Type B pancreatic cell (in vitro differentiated cells): ENCODE measurements around the gene LMAN2. TPM values are rescaled to one million over a fixed set of nuclear protein-coding genes. Genes with fewer than 3 reads are reported as not detected.

Experiments used
- DNase-seq: peaks from one replicate; pipeline ENCODE4 v3.0.0; 2021; ENCODE audit warnings: mixed read lengths; ENCODE audit not compliant: unreplicated experiment; ENCODE audit errors: extremely low spot score
- H3K27ac Mint-ChIP-seq: 2 replicates; pipeline ENCODE4 v1.8.0; 2021; ENCODE audit warnings: mild to moderate bottlenecking, mixed read lengths
- H3K27me3 Mint-ChIP-seq: 2 replicates; pipeline ENCODE4 v1.8.0; 2021; ENCODE audit warnings: mixed read lengths
- H3K36me3 Mint-ChIP-seq: 2 replicates; pipeline ENCODE4 v1.8.0; 2021; ENCODE audit warnings: mixed read lengths
- H3K4me1 Mint-ChIP-seq: one replicate; pipeline ENCODE4 v1.8.0; 2021; ENCODE audit warnings: mixed read lengths; ENCODE audit not compliant: unreplicated experiment
- H3K4me3 Mint-ChIP-seq: 2 replicates; pipeline ENCODE4 v1.8.0; 2021; ENCODE audit warnings: mild to moderate bottlenecking, mixed read lengths
- H3K9me3 Mint-ChIP-seq: 2 replicates; pipeline ENCODE4 v1.8.0; 2021; ENCODE audit warnings: mixed read lengths
- total RNA-seq: library from RNA; stranded (reverse); gene quantifications from 2 replicates; pipeline ENCODE4 v1.2.1, GENCODE V29; 2021; ENCODE audit warnings: low replicate concordance
- TF ChIP-seq, protein P1 (sequence below): fragments of 200-600 bp; sonication (generic); conservative IDR thresholded peaks from 2 replicates; pipeline ENCODE4 v1.5.0; 2021; ENCODE audit warnings: antibody characterized with exemption, mild to moderate bottlenecking

LMAN2 gene
- total RNA-seq, 1 donor from 2014 or later, result 102 TPM

DNA sequence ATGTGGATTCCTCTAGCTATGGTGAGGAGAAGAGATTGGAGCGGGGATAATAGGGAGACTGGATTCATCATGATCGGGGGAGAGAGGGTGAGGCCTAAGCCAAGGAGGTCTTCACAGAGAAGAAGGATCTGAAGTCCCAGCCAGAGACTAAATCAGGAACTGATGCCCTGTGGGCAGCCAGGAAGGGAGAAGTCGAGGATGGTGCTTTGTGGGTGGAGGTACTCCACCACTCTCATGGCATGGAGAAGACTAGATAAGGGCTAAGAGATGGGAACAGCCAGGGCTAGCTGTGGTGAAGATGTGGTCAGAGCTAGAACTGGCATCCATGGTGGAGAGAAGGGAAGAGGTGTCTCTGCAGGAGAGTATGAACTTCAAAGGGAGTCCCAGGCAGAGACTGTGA lies 3.2 kb upstream of the LMAN2 start:
- H3K27ac Mint-ChIP-seq, result no peak overlapping the region
- TF ChIP-seq, protein P1, sequence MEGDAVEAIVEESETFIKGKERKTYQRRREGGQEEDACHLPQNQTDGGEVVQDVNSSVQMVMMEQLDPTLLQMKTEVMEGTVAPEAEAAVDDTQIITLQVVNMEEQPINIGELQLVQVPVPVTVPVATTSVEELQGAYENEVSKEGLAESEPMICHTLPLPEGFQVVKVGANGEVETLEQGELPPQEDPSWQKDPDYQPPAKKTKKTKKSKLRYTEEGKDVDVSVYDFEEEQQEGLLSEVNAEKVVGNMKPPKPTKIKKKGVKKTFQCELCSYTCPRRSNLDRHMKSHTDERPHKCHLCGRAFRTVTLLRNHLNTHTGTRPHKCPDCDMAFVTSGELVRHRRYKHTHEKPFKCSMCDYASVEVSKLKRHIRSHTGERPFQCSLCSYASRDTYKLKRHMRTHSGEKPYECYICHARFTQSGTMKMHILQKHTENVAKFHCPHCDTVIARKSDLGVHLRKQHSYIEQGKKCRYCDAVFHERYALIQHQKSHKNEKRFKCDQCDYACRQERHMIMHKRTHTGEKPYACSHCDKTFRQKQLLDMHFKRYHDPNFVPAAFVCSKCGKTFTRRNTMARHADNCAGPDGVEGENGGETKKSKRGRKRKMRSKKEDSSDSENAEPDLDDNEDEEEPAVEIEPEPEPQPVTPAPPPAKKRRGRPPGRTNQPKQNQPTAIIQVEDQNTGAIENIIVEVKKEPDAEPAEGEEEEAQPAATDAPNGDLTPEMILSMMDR, result no peak
- H3K9me3 Mint-ChIP-seq, result no peaks in the 10 kb centered on the region
- no peaks in the 10 kb centered on the region for H3K36me3 Mint-ChIP-seq
- DNase-seq, result no peak
- H3K4me1 Mint-ChIP-seq, result peaks cover 25% of the 10 kb centered on the region
- H3K4me3 Mint-ChIP-seq, result no peak overlapping the region
- H3K27me3 Mint-ChIP-seq, result peaks cover 33% of the 10 kb centered on the region

DNA sequence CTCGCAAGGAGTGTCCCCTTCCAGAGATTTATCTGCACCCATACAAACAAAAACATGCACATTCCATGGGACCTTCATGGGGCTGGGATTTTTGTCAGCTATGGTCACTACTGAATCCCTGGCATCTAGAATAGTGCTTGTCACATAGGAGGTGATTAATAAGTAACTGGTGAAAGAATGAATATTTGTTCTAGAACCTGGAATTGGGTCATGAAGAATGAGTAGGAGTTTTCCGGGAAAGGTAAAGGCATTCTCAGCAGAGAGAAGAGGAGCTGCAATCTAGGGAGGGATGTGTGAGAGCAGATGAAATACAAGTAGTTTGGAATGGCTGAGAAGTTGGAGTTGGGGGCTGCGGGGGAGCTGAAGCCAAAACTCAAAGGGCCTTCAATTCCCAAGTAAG lies 2.8 kb upstream of the LMAN2 start:
- Mint-ChIP-seq H3K36me3 (no peaks in the 10 kb centered on the region), H3K4me3 (no peak overlapping the region), H3K4me1 (peaks cover 30% of the 10 kb centered on the region), H3K27ac (no peak overlapping the region), H3K27me3 (peaks cover 32% of the 10 kb centered on the region), H3K9me3 (no peaks in the 10 kb centered on the region)
- TF ChIP-seq, protein P1, result no peak
- no peak for DNase-seq

DNA sequence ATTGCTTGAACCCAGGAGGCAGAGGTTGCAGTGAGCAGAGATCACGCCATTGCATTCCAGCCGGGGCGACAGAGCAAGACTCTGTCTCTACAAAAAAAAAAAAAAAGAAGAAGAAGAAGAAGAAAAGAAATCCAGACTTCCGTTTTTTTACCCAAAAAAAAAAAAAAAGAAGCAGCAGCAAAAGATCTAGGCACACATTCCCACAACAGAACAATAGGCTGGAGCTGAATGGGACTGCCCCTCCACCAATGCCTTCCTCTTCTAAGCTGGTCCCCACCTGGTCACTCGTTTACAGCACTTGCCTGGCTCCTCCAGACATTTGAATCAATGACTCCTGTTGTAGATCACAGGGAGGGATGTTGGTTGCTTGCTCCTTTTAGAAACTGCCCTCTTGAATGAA lies 1.6 kb upstream of the LMAN2 start:
- peak overlapping the region; percentile 61 for H3K4me3 Mint-ChIP-seq
- peak overlapping the region; percentile 32 for H3K27ac Mint-ChIP-seq
- H3K27me3 Mint-ChIP-seq, result peaks cover 25% of the 10 kb centered on the region

DNA sequence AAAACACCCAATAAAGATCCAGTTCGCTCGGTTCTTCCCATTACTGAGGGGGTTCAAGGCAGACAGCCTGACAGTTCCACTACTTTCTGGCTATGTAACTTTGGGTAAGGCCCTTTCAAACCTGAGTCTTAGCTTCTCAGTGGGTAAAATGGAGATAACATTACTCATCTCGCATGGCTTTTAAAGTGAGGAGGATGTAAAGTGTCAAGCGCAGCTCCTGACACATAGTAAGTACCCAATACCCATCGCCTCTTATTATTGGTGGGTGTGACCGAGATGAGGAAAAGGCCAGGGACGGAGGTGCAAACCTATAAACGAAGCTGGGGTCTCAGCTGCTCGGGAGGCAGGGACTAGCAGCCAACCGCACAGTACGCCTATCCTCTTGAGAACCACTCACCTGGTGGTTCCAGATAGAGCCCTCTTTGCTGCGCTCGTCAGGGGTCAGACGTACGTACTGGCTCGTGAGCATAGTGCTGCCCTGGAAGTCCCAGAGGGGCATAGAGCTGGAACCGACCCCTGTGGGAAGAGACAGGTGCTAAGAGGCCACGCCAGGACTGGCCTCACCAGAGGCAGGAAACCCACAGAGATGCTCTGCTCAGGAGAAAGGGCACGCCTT lies 584 bp downstream of the LMAN2 start:
- no peak for DNase-seq
- Mint-ChIP-seq H3K4me1 (peaks cover 27% of the 10 kb centered on the region), H3K4me3 (peak overlapping the region; percentile 100), H3K27ac (peak overlapping the region; percentile 99), H3K27me3 (peaks cover 11% of the 10 kb centered on the region), H3K9me3 (no peaks in the 10 kb centered on the region), H3K36me3 (no peaks in the 10 kb centered on the region)
- TF ChIP-seq, protein P1, result no peak

More for the DNA sequence above, 1.6 kb upstream of the LMAN2 start:
- TF ChIP-seq, protein P1, result no peak
- no peak for DNase-seq
- Mint-ChIP-seq H3K9me3 (no peaks in the 10 kb centered on the region), H3K36me3 (no peaks in the 10 kb centered on the region), H3K4me1 (peaks cover 33% of the 10 kb centered on the region)

GRCh38 chr5:177349762-177350161 lies 1.7 kb downstream of the LMAN2 start:
- H3K9me3 Mint-ChIP-seq, result no peaks in the 10 kb centered on the region
- TF ChIP-seq, protein P1, result no peak
- no peaks in the 10 kb centered on the region for H3K36me3 Mint-ChIP-seq
- peak overlapping the region; percentile 100 for H3K4me3 Mint-ChIP-seq
- DNase-seq, result no peak
- peak overlapping the region; percentile 99 for H3K27ac Mint-ChIP-seq
- peaks cover 27% of the 10 kb centered on the region for H3K4me1 Mint-ChIP-seq
- H3K27me3 Mint-ChIP-seq, result peaks cover 7% of the 10 kb centered on the region

DNA sequence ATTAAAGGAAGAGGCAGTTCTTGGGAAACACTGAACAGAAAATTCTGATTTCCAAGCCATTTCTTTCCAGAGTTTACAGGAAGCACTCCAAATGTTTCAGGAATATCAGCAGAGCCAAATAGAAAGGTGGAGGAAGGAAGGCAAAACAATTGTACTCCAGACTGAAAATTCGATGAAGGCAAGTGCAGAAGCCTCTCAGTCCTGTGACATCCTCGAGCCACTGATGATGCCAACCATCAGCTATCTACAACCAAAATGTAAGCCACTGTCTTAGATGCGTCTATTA lies 2.2 kb downstream of the LMAN2 start:
- H3K36me3 Mint-ChIP-seq, result no peaks in the 10 kb centered on the region
- H3K4me3 Mint-ChIP-seq, result peak overlapping the region; percentile 100
- peaks cover 27% of the 10 kb centered on the region for H3K4me1 Mint-ChIP-seq
- H3K27me3 Mint-ChIP-seq, result peaks cover 2% of the 10 kb centered on the region
- H3K27ac Mint-ChIP-seq, result peak overlapping the region; percentile 99
- H3K9me3 Mint-ChIP-seq, result no peaks in the 10 kb centered on the region
- TF ChIP-seq, protein P1, result no peak
- DNase-seq, result no peak
